CD14-positive monocyte (primary cell): Measurements from ENCODE around the gene GARIN3. TPM values are rescaled to one million over a fixed set of nuclear protein-coding genes. Genes with fewer than 3 reads are reported as not detected.
A peak's percentile ranks its signal among the peaks of the same experiment; 100 is the strongest.

Source experiments
- DNase-seq, 3 donors: peaks; one replicate each; pipeline ENCODE4 v3.0.0-alpha.2; 2011 to 2022
- H2AFZ ChIP-seq: 2 replicates; pipeline ENCODE4 v1.6.0; 2012; ENCODE audit warnings: mild to moderate bottlenecking, low read depth, low read length, inconsistent platforms; ENCODE audit not compliant: insufficient read depth, poor library complexity, severe bottlenecking
- H3K27ac ChIP-seq, 2 donors: 1 replicate in 1 of 2; 2 replicates in 1 of 2; pipeline ENCODE4 v1.5.1; 2012 to 2013; ENCODE audit warnings: low read length in 2 of 2, control low read depth in 1 of 2, inconsistent platforms in 1 of 2, low read depth in 1 of 2, mild to moderate bottlenecking in 1 of 2
- H3K27me3 ChIP-seq, 2 donors: one replicate each; pipeline versions ENCODE4 v1.6.0 to v1.6.1; 2011 to 2013; ENCODE audit warnings: low read length in 2 of 2; ENCODE audit not compliant: control insufficient read depth in 2 of 2, insufficient read depth in 2 of 2
- H3K36me3 ChIP-seq, 2 donors: replicated peaks in 1 of 2; 1 replicate in 1 of 2; 2 replicates in 1 of 2; pipeline versions ENCODE4 v1.5.1 to v1.6.1; 2012 to 2013; ENCODE audit warnings: low read length in 2 of 2, control low read depth in 1 of 2, inconsistent platforms in 1 of 2, mild to moderate bottlenecking in 1 of 2; ENCODE audit not compliant: insufficient read depth in 2 of 2, control insufficient read depth in 1 of 2
- H3K4me1 ChIP-seq, 2 donors: 1 replicate in 1 of 2; 2 replicates in 1 of 2; pipeline versions ENCODE4 v1.5.1 to v1.6.1; 2012 to 2013; ENCODE audit warnings: low read length in 2 of 2, control low read depth in 1 of 2, inconsistent platforms in 1 of 2, mild to moderate bottlenecking in 1 of 2, moderate library complexity in 1 of 2; ENCODE audit not compliant: insufficient read depth in 2 of 2, control insufficient read depth in 1 of 2
- H3K4me2 ChIP-seq: replicated peaks from 2 replicates; pipeline ENCODE3; 2012; ENCODE audit warnings: low read length, moderate library complexity, mild to moderate bottlenecking; ENCODE audit not compliant: poor library complexity, severe bottlenecking; ENCODE audit errors: extremely low read depth
- H3K4me3 ChIP-seq, 3 experiments: fragments of 200-600 bp in 1 of 3; sonication (generic) in 1 of 3; replicated peaks in 1 of 3; 1 replicate in 2 of 3; 2 replicates in 1 of 3; pipeline ENCODE4 v1.5.1; 2011 to 2013; ENCODE audit warnings: low read length in 3 of 3, mild to moderate bottlenecking in 3 of 3, control low read depth in 2 of 3, low read depth in 2 of 3, inconsistent platforms in 1 of 3, moderate library complexity in 1 of 3
- H3K79me2 ChIP-seq: 2 replicates; pipeline ENCODE4 v1.6.0; 2012; ENCODE audit warnings: mild to moderate bottlenecking, control low read depth, inconsistent platforms, low read length, moderate library complexity; ENCODE audit not compliant: insufficient read depth
- H3K9ac ChIP-seq: 2 replicates; pipeline ENCODE4 v1.6.0; 2017; ENCODE audit warnings: low read length, mild to moderate bottlenecking; ENCODE audit not compliant: insufficient read depth, poor library complexity, severe bottlenecking
- H3K9me3 ChIP-seq, 2 donors: replicated peaks in 1 of 2; 1 replicate in 1 of 2; 2 replicates in 1 of 2; pipeline versions ENCODE4 v1.5.1 to v1.6.1; 2012 to 2013; ENCODE audit warnings: low read length in 2 of 2, control low read depth in 1 of 2; ENCODE audit not compliant: control insufficient read depth in 1 of 2, insufficient read depth in 1 of 2
- H4K20me1 ChIP-seq: 2 replicates; pipeline ENCODE4 v1.6.0; 2012; ENCODE audit warnings: mild to moderate bottlenecking, low read length, control low read depth, moderate library complexity; ENCODE audit not compliant: insufficient read depth
- H3K27ac Mint-ChIP-seq, 7 donors: one replicate each; pipeline ENCODE4 v1.8.0; 2020; ENCODE audit warnings: mild to moderate bottlenecking in 7 of 7, mixed read lengths in 7 of 7, moderate library complexity in 6 of 7, inconsistent platforms in 2 of 7
- H3K27me3 Mint-ChIP-seq, 3 donors: one replicate each; pipeline ENCODE4 v1.8.0; 2021 to 2022; ENCODE audit warnings: low read depth in 3 of 3, mild to moderate bottlenecking in 3 of 3, mixed read lengths in 3 of 3, moderate library complexity in 3 of 3, inconsistent platforms in 1 of 3
- H3K36me3 Mint-ChIP-seq, 2 donors: one replicate each; pipeline ENCODE4 v1.8.0; 2020; ENCODE audit warnings: mixed read lengths in 2 of 2, inconsistent platforms in 1 of 2, mild to moderate bottlenecking in 1 of 2
- H3K4me1 Mint-ChIP-seq: one replicate; pipeline ENCODE4 v1.8.0; 2020; ENCODE audit warnings: mild to moderate bottlenecking, mixed read lengths
- H3K4me3 Mint-ChIP-seq, 2 donors: one replicate each; pipeline ENCODE4 v1.8.0; 2020; ENCODE audit warnings: mild to moderate bottlenecking in 2 of 2, mixed read lengths in 2 of 2, moderate library complexity in 1 of 2
- H3K9me3 Mint-ChIP-seq, 7 donors: one replicate each; pipeline ENCODE4 v1.8.0; 2020 to 2022; ENCODE audit warnings: mixed read lengths in 7 of 7, mild to moderate bottlenecking in 6 of 7, moderate library complexity in 6 of 7, inconsistent platforms in 2 of 7
- WGBS: methylation state at CpG from one replicate; pipeline ENCODE4 v1.1.5; 2013; ENCODE audit warnings: missing lambda C conversion rate; ENCODE audit not compliant: insufficient coverage; 5-methylcytosine and 5-hydroxymethylcytosine counted together
- intact Hi-C, 2 donors: fragments of 100-400 bp; cut with micrococcal nuclease; formaldehyde crosslinking; loops; one replicate each; pipeline versions ENCODE4 v1.15.0 to v1.15.1; 2023
- polyA plus RNA-seq, 3 donors: library from polyadenylated mRNA; depleted of rRNA in 1 of 3; unstranded in 2 of 3; stranded (reverse) in 1 of 3; fragments of 300-500 nt in 2 of 3; fragments of >200 nt in 1 of 3; fragmentation: Illumina TruSeq in 2 of 3; gene quantifications; 1 replicate in 2 of 3; 2 replicates in 1 of 3; pipeline ENCODE4 v1.2.3, GENCODE V29; 2012 to 2021
- TF ChIP-seq, protein P1 (sequence below): fragments of 200-600 bp; IDR thresholded peaks from one replicate; pipeline ENCODE4 v1.8.0; 2022; ENCODE audit warnings: antibody characterized with exemption, mild to moderate bottlenecking

GARIN3 gene
- polyA plus RNA-seq, 3 donors = not detected

- Histone ChIP-seq H3K9ac (no peak overlapping the region), H3K9me3 (peaks cover 0 to 13% of the 10 kb centered on the region in 2 donors), H3K27ac (no peak overlapping the region), H3K27me3 (no peaks in the 10 kb centered on the region), H2AFZ (no peak overlapping the region), H3K4me2 (no peak overlapping the region), H3K36me3 (no peaks in the 10 kb centered on the region), H3K4me3 (no peak overlapping the region), H3K79me2 (no peaks in the 10 kb centered on the region), H3K4me1 (no peaks in the 10 kb centered on the region), H4K20me1 (no peaks in the 10 kb centered on the region)
- WGBS = 100% methylated on average over 1 of the region's 6 CpGs
- Mint-ChIP-seq H3K36me3 (no peaks in the 10 kb centered on the region), H3K4me3 (no peak overlapping the region), H3K27ac (no peak overlapping the region), H3K27me3 (peaks cover 0 to 7% (median 0%) of the 10 kb centered on the region in 3 donors), H3K4me1 (peaks cover 3% of the 10 kb centered on the region), H3K9me3 (peaks cover 0 to 21% (median 2%) of the 10 kb centered on the region in 7 donors)
- DNase-seq = no peak
- TF ChIP-seq, protein P1, sequence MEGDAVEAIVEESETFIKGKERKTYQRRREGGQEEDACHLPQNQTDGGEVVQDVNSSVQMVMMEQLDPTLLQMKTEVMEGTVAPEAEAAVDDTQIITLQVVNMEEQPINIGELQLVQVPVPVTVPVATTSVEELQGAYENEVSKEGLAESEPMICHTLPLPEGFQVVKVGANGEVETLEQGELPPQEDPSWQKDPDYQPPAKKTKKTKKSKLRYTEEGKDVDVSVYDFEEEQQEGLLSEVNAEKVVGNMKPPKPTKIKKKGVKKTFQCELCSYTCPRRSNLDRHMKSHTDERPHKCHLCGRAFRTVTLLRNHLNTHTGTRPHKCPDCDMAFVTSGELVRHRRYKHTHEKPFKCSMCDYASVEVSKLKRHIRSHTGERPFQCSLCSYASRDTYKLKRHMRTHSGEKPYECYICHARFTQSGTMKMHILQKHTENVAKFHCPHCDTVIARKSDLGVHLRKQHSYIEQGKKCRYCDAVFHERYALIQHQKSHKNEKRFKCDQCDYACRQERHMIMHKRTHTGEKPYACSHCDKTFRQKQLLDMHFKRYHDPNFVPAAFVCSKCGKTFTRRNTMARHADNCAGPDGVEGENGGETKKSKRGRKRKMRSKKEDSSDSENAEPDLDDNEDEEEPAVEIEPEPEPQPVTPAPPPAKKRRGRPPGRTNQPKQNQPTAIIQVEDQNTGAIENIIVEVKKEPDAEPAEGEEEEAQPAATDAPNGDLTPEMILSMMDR = no peak
- intact Hi-C loops = no loop called here
Observed at GRCh38 chr5:157205708-157206107, 39.6 kb upstream of the GARIN3 start.

- peaks cover 0 to 7% (median 2%) of the 10 kb centered on the region in 3 donors for H3K27me3 Mint-ChIP-seq
- H4K20me1 ChIP-seq = no peaks in the 10 kb centered on the region
- intact Hi-C loops = no loop called here
- no peak overlapping the region for H3K27ac ChIP-seq
- no CpG with 5 or more reads among the region's 4 CpGs for WGBS
- no peaks in the 10 kb centered on the region for H3K36me3 Mint-ChIP-seq
- H2AFZ ChIP-seq = no peak overlapping the region
- peak; percentile 27 to 66 (median 55) for DNase-seq
- H3K27me3 ChIP-seq = no peaks in the 10 kb centered on the region
- TF ChIP-seq, protein P1 = no peak
- H3K4me3 Mint-ChIP-seq = no peak overlapping the region
- H3K9me3 ChIP-seq = peaks cover 0 to 13% of the 10 kb centered on the region in 2 donors
- H3K9me3 Mint-ChIP-seq = peaks cover 0 to 21% (median 2%) of the 10 kb centered on the region in 7 donors
- no peaks in the 10 kb centered on the region for H3K36me3 ChIP-seq
- H3K9ac ChIP-seq = no peak overlapping the region
- no peaks in the 10 kb centered on the region for H3K79me2 ChIP-seq
- no peaks in the 10 kb centered on the region for H3K4me1 ChIP-seq
- no peak overlapping the region for H3K4me2 ChIP-seq
- no peak overlapping the region for H3K4me3 ChIP-seq
- H3K4me1 Mint-ChIP-seq = peaks cover 2% of the 10 kb centered on the region
- H3K27ac Mint-ChIP-seq = no peak overlapping the region
Observed at GRCh38 chr5:157204765-157205164, 38.7 kb upstream of the GARIN3 start.
